Transverse colon (tissue), 4 donors: Measurements from ENCODE around the gene RAB43.

ENCODE experiments used
- EP300 ChIP-seq: sonication (generic); formaldehyde crosslinking; IDR thresholded peaks from one replicate; pipeline ENCODE4 v1.6.1; 2017; ENCODE audit warnings: antibody characterized with exemption, low read depth
- POLR2A ChIP-seq: fragments of 450-650 bp; IDR thresholded peaks from one replicate; pipeline ENCODE4 v1.6.1; 2016; ENCODE audit warnings: antibody characterized with exemption, mild to moderate bottlenecking, moderate library complexity
- POLR2AphosphoS5 ChIP-seq, 3 donors: sonication (generic); formaldehyde crosslinking; IDR thresholded peaks; one replicate each; pipeline ENCODE4 v1.6.1; 2016; ENCODE audit warnings: antibody characterized with exemption in 3 of 3
- TF ChIP-seq, protein P1 (sequence below), 5 experiments: fragments of 200-600 bp in 3 of 5; fragments of 450-650 bp in 2 of 5; sonication (generic) in 3 of 5; IDR thresholded peaks; 1 replicate in 2 of 5; 2 replicates in 3 of 5; pipeline ENCODE4 v1.5.1; 2016 to 2017; ENCODE audit warnings: antibody characterized with exemption in 5 of 5, inconsistent platforms in 3 of 5, mild to moderate bottlenecking in 2 of 5, moderate library complexity in 1 of 5

DNA sequence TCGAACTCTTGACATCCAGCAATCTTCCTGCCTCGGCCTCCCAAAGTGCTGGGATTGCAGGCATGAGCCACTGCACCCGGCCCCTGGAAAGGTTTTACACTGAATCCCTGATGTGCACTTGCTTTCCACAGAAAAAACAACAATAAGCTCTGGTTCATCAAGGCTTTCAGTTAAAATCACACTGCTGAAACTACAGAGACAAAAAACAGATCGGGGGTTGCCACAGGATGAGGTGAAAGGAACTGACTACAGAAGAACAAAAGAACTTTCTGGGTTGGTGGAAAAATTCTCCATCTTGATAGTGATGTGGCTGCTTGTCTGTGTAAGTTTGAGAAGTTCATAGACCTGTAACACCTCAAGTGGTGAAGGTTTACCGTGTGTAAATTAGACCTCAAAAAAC lies 2.9 kb downstream of the RAB43 start:
- TF ChIP-seq, protein P1, sequence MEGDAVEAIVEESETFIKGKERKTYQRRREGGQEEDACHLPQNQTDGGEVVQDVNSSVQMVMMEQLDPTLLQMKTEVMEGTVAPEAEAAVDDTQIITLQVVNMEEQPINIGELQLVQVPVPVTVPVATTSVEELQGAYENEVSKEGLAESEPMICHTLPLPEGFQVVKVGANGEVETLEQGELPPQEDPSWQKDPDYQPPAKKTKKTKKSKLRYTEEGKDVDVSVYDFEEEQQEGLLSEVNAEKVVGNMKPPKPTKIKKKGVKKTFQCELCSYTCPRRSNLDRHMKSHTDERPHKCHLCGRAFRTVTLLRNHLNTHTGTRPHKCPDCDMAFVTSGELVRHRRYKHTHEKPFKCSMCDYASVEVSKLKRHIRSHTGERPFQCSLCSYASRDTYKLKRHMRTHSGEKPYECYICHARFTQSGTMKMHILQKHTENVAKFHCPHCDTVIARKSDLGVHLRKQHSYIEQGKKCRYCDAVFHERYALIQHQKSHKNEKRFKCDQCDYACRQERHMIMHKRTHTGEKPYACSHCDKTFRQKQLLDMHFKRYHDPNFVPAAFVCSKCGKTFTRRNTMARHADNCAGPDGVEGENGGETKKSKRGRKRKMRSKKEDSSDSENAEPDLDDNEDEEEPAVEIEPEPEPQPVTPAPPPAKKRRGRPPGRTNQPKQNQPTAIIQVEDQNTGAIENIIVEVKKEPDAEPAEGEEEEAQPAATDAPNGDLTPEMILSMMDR (IDR thresholded peaks at IDR 0.05): no peak
- TF ChIP-seq POLR2A: no peak
- no peak for TF ChIP-seq EP300
- TF ChIP-seq POLR2AphosphoS5 (IDR thresholded peaks at IDR 0.05): no peak
